GM13977 (cell line): ENCODE data around the gene SDS.

ENCODE experiments used
- DNase-seq: peaks from one replicate; pipeline ENCODE4 v3.0.0; 2012; ENCODE audit warnings: low spot score
- in situ Hi-C: fragments of 300-500 bp; cut with MboI; formaldehyde crosslinking; loops from one replicate; pipeline ENCODE4 v1.12.0; 2022; ENCODE audit warnings: low sequenced_read_pairs, low pct_unique_long_range_greater_than_20kb, mixed read lengths, inconsistent platforms; ENCODE audit not compliant: unreplicated experiment
- TF ChIP-seq, protein P1 (sequence below): IDR thresholded peaks from 2 replicates; pipeline ENCODE4 v1.5.1; 2012; ENCODE audit warnings: mild to moderate bottlenecking, control low read depth; ENCODE audit not compliant: insufficient read depth; ENCODE audit errors: extremely low read depth, missing control alignments

Gene SDS

DNA sequence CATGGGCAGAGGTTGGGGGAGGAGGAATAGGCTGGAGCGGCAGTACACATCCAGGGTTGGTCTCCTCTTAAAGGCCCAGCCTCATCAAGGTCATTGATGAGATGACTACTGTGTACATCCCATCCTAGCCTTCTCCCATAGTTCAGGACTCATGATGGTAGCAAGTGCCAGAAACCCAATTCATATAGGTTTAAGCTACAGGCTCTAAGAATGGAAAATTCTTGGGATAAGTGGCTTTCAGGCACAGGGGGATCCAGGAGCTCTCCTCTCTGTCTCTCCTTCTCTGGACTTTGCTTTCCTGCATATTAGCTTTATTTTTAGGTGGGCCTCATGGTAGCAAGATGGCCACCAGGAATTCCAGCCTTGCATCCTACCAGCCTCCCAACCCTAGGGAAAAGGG is 24.8 kb upstream of the SDS start:
- TF ChIP-seq, protein P1, sequence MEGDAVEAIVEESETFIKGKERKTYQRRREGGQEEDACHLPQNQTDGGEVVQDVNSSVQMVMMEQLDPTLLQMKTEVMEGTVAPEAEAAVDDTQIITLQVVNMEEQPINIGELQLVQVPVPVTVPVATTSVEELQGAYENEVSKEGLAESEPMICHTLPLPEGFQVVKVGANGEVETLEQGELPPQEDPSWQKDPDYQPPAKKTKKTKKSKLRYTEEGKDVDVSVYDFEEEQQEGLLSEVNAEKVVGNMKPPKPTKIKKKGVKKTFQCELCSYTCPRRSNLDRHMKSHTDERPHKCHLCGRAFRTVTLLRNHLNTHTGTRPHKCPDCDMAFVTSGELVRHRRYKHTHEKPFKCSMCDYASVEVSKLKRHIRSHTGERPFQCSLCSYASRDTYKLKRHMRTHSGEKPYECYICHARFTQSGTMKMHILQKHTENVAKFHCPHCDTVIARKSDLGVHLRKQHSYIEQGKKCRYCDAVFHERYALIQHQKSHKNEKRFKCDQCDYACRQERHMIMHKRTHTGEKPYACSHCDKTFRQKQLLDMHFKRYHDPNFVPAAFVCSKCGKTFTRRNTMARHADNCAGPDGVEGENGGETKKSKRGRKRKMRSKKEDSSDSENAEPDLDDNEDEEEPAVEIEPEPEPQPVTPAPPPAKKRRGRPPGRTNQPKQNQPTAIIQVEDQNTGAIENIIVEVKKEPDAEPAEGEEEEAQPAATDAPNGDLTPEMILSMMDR, result no peak
- in situ Hi-C loops, result loop anchor here (25.0 kb wide), 1 partner anchor 484 kb away; no protein-coding TSS in a partner anchor

DNA sequence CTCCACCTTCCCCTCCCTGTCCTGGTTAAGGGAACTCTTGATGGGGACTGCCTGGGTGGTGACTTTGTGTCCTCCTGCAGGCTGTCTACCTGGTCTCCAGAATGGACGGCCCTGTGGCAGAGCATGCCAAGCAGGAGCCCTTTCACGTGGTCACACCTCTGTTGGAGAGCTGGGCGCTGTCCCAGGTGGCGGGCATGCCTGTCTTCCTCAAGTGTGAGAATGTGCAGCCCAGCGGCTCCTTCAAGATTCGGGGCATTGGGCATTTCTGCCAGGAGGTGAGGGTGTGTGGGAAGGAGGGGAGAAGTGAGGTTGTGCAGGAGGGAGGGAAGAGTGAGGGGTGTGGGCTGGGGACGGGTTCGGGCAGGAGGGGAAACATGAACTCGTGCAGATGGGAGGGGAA is 24.2 kb upstream of the SDS start:
- TF ChIP-seq, protein P1, result no peak
- in situ Hi-C loops, result loop anchor here (25.0 kb wide), 1 partner anchor 484 kb away; no protein-coding TSS in a partner anchor
- no peak for DNase-seq

More for the DNA sequence above, 24.8 kb upstream of the SDS start:
- no peak for DNase-seq

DNA sequence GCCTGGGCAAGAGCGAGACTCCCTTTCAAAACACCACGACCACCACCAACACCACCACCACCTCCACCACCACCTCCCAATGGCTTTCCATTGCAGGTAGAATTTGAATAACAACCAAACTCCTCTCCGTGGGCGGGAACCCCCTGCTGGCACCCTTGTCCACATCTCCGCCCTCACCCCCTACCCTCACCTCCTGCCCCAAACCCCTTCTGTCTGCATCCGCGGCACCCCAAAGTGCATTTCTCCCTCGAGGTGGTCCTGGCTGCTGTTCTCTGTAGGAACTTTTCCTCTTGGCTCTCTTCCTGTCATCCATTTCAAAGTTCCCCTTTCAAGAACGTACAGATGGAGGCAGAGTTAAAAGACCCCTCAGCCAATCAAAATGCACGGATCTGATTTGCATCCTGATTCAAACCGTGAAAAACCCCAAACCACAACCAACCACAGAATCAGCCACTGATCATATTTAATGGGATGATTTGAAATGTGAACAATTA is 22.3 kb upstream of the SDS start:
- TF ChIP-seq, protein P1, result no peak
- in situ Hi-C loops, result loop anchor here (25.0 kb wide), 1 partner anchor 486 kb away; no protein-coding TSS in a partner anchor
- DNase-seq, result peak; percentile 55

DNA sequence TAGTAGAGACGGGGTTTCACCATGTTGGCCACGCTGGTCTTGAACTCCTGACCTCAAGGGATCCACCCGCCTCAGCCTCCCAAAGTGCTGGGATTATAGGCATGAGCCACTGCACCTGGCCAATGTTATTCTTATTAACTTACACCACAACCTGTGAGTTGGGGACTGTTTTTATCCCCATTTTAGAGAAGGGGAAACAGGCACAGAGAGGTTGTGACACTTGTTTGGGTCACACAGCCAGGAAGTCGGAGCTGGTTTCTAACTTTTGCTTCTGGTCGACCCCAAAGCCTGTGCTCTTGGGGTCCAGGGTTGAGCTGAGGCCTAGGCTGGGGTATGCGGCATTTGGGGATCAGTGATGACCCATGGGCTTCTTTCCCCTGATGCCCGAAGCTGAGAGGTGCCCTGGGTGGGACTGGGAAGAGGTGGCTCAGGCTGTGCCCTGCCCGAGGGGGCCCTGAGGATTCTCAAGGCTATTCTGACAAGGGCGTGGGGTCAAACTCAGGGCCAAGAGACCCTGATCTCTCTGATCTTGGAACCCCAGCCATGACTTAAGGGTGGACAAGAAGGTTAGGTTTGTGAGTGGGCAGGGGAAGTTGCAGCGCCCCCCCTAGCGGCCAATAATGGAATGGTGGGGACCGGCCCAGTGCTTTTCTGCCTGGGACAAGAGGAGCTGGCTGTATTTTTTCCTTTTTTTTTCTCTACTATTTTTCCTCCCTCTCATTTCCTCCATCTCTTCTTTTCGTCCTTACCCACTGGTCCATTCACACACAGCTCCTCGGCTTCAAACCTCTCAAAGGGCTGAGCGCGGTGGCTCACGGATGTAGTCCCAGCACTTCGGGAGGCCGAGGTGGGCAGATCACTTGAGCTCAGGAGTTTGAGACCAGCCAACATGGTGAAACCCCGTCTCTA is 21.5 kb upstream of the SDS start:
- TF ChIP-seq, protein P1, result peak; percentile 78
- in situ Hi-C loops, result loop anchor here (25.0 kb wide), 2 partner anchors 238 to 487 kb away; partner anchors contain the start of genes DDX54 and RITA1
- DNase-seq, result peak; percentile 63

DNA sequence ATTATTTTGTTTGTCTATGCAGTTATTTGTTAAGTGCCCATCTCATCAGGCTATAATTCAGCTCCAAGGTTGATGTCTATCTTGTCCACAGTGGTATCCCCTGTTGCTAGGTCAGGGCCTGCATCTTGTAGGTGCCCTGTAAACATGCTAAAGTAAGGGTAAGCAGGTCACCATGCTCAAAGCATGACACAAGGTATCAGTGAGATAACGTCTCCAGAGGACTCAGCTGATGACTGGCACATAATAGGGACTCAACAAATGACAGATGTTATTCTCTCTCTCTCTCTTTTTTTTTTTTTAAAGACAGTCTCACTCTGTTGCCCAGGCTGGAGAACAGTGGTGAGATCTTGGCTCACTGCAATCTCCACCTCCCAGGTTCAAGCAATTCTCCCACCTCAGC is 20.8 kb upstream of the SDS start:
- TF ChIP-seq, protein P1, result no peak
- in situ Hi-C loops, result loop anchor here (25.0 kb wide), 1 partner anchor 237 kb away; the partner anchor contains the start of genes DDX54 and RITA1
- DNase-seq, result no peak

DNA sequence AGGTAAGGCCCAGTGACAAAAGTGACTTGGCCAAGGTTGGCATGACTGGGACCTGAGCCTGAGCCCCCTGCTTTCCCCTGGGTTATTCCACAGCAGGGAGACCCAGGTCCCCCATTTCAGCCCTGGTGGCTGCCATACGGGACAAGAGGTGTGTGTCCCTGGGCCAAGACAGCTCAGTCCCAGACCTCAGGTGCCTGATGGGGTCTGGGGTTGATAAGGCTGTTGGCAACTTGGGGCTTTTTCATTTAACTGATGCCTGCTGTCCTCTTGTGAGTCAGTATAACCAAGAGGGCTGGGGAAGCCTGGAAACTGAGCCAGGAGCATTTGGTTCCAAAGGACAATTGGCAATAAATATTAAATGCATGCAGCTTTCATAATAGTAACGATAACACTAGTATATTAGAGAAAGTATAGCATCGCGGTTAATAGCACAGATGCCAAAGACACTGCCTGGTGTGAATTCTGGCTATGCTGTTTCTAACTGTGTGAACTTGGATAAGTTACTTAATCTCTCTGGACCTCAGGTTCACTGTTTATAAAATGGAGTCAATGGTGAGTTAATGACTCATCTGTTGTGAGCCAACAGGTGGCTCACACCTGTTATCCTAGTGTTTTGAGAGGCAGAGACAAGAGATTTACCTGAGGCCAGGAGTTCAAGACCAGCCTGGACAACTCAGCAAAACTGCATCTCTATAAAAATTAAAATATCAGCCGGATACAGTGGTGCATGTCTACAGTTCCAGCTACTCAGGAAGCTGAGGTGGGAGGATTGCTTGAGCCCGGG is 19.4 kb upstream of the SDS start:
- DNase-seq, result no peak
- TF ChIP-seq, protein P1, result peak; percentile 3
- in situ Hi-C loops, result loop anchor here (25.0 kb wide), 1 partner anchor 236 kb away; the partner anchor contains the start of genes DDX54 and RITA1
